HG03064 (cell line): Measurements from ENCODE around the gene HLF.
"Not testable (repeated sequence)": the region's sequence is repeated elsewhere in the genome, so short reads cannot be mapped to it uniquely, and the experiment has no call there.

Experiments
- ATAC-seq: cut with Tn5 transposase; IDR thresholded peaks from one replicate; pipeline ENCODE4 v1.9.1; 2021; ENCODE audit warnings: low read depth; ENCODE audit not compliant: unreplicated experiment

The HLF gene

DNA sequence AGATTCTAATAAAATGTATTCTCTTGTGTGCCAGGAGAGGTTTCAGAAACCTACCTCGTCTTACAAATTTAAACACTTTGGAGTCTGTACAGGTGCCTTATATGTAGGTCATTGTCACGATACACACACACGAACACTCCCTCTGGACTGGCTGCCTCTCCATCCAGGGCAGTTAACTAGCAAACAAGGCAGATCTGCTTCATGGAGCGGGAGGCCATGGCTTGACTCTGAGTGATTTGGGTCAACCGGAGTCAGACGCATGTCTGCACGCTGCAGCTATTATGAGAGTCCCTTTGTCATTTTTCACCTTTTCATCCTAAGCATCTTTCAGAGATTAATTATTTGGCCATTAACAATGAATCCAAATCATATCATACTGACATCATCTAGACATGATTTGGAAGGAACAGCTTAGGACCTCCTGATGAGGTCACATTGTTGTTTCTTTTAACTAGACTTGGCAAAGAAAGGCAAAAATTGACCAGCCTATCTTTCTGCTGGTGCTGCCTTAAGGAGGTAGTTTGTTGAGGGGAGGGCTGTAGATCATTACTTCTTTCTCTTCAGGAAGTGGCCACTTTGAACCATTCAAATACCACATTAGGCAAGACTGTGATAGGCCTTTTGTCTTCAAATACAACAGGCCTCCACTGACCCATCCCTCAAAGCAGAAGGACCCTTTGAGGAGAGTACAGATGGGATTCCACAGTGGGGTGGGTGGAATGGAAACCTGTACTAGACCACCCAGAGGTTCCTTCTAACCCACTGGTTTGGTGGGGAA lies 58.9 kb downstream of the HLF start:
- no peak for ATAC-seq

DNA sequence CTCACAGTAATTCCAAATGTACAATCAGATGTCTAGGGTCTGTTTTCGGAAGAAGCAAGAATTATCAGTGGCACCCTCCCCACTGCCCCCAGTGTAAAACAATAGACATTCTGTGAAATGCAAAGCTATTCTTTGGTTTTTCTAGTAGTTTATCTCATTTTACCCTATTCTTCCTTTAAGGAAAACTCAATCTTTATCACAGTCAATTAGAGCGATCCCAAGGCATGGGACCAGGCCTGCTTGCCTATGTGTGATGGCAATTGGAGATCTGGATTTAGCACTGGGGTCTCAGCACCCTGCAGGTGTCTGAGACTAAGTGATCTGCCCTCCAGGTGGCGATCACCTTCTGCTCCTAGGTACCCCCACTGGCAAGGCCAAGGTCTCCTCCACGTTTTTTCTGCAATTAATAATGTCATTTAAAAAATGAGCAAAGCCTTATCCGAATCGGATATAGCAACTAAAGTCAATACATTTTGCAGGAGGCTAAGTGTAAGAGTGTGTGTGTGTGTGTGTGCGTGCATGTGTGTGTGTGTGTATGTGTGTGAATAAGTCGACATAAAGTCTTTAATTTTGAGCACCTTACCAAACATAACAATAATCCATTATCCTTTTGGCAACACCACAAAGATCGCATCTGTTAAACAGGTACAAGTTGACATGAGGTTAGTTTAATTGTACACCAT lies 59.7 kb downstream of the HLF start:
- ATAC-seq: no peak

DNA sequence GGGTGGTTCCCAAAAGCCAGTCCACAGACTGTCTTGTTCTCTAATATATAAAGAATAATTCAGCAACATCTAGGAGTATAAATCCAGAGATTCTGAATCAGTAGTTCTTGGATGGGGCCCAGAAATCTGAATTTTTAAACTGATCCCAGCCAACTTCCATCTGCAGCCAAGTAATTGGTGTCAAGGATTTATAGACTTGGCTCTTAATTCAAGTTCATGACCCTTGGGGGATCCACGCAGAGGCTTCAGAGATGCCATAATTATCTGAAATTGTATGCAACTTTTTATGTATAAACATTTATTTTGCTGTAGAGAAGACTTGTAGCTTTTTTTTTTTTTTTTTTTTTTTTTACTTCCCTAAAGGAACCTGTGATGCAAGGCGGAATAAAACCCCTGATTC lies 60.6 kb downstream of the HLF start:
- ATAC-seq: no peak

- ATAC-seq: no peak
These were observed 61.3 kb downstream of the HLF start for GRCh38 chr17:55326030-55326429.

DNA sequence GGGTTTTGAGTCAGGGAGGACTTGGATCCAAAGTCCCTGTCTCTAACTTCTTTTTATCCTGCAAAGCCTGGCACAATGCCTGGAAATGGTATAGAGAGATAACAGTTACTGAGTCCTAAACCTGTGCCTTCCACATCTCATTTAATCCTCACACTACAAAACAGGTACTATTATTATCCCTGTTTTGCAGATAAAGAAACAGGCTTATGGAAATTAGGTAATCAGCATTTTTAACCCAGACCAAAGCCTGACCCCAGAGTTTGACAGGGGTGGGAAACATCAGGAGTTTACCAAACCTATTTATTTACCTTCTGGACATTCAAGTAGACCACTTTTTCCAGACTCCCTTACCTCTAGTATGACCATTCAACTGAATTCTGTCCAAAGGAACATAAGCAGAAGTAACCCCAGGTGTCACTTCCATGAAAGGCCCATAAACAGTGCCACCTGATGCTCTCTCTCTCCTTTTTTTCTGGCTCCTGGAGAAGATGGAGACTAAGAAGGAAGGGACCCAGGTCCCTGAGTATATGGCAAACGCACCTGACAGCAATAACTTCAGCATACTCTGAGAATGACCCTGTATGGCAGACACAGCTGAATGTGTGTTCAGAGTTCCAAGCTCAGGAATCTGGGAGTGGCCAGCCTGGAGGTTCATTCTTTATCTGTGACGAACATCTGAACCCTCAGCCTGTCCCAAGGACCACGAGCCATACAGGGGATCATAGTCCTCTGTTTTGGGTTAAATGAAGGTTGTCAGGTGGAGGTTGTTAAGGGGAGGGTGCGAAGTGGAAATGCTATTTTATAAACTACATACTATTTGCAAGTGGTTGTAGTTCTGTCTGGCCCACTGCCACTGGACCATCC lies 62.7 kb downstream of the HLF start:
- no peak for ATAC-seq

GRCh38 chr17:55328514-55328913 lies 63.8 kb downstream of the HLF start:
- not testable (repeated sequence) for ATAC-seq

GRCh38 chr17:55330344-55330933 lies 65.7 kb downstream of the HLF start:
- ATAC-seq: no peak

DNA sequence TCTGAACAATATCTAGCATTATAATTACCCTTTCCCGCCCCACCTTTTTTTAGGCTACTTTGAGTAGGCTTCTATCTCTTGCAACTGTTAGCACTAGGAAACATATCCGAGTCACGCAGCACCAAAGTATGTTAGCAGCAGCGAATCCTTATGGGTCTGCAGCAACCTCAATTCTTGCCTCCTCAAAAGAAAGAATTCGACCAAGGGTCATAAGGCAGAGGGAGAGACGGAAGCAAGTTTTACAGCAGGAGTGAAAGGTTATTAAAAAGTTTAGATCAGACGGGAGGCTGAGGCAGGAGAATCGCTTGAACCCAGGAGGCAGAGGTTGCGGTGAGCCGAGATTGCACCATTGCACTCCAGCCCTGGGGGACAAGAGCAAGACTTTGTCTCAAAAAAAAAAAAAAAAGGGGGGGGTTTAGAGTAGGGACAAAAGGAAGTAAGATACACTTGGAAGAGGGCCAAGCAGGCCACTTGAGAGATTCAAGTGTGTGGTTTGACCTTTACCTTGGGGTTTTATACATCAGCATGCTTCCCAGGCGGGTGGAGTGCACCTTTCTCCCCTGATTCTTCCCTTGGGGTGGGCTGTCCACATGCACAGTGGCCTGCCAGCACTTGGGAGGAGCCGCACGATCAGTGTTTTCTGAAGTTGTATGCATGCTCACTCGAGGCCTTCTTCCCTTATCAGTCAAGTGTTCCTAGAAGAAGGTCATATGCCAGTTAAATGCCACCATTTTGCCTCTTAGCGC lies 67.7 kb downstream of the HLF start:
- ATAC-seq: no peak

DNA sequence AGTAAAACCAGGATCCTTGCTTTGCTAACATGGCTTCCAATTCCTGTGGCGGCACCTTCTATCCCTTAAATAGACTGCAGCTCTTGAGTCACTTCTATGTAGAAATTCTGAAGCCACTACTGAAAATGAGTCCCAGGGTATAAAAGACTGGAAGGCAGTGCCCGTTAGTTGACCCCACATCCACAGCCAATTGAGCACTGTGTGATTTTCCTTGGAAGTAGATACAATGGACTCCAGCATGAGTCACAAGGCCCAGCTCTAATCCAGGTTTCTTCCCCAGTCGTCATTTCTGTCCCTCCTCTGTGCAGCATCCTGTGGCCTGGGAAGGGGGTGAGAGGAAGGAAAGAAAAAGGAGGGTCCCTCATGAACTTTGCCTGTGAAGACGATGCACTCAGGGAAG lies 69.5 kb downstream of the HLF start:
- ATAC-seq: no peak

DNA sequence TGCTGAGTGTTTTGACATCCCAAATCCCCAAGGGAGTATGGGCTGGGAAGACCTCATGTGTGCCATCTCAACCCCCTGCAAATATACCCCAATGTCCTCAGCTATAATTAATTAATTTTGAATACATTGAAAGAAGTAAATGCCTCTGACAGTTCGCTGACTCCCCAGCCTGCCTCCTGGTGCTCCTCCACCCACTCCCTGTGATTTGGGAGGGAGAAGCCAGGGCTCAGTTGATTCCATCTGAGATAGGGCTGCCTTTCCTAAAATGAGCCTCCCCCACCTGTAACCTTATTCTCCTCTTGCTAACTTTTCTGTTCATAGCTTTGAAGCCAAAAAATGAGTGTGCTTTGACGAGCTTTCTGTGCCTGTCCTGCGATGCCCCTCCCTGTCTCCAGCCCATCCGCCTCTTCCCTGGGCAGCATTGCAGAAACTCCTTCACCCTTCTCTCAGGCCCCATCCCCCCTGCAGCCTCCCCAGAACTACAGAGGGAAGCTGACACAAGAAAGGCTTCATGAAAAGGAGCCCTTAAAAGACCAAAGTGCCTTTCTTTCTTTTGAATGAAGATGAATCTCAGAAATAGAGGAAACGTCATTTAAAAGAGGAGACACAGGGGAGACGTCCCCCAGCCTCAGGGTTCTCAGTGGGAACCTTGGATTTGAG lies 70.3 kb downstream of the HLF start:
- ATAC-seq: no peak

DNA sequence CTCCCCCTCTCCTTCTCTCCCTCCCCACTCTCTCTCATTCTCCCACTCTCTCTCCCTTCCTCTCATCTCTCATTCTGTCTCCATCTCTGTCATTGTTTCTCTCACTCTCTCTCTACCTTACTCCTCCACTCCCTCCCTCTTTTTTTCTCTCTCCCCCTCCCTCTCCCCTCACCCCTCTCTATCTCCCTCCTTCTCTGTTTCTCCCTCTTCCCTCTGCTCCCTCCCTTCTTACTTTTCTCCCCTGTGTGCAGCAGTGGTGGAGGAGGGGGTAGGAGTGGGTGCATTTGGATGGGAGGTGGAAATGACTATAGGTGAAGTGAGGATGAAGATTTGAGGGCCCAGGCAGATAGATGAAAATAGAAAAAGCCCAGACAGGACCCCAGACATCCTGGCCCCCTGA lies 70.9 kb downstream of the HLF start:
- no peak for ATAC-seq

GRCh38 chr17:55336426-55336825 lies 71.7 kb downstream of the HLF start:
- no peak for ATAC-seq

DNA sequence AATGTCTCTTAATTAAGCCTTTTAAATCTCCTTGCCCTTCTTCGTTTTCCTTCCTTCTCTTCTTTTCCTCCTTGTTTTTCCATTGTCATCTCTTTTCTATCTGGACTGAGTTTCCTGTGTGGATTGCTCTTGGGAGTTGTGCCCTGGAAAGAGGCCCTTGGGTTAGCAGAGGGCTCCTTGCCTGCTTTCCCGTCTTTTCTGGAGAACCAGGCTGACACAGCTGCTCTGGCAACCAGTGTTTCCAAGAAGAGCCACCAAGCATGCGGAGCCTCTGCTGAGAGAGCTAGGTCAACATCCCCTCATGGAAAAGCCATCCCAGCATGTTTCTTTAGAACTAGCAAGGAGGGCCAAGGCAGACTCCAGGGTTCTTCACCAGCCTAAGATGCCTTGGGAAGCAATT lies 75.4 kb downstream of the HLF start:
- ATAC-seq: no peak

DNA sequence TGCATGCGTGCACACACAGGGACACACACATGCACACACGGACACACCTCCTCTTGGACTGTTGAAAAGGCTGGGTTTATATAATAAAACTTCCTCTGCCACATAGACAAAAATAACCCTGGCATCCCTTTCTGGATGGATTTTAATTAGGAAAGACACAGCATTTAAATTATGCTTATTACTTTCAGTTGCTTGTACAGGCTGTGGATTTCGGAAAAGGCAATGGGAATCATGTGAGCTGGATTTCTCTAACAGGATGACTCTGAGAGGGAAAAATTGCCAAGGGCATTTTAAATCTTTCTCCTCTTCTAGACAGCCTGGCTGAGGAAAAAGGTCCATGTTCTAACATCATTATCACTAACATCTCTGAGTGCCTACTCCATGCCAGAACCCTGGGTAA lies 75.9 kb downstream of the HLF start:
- no peak for ATAC-seq

GRCh38 chr17:55341432-55341831 lies 76.7 kb downstream of the HLF start:
- ATAC-seq: no peak

DNA sequence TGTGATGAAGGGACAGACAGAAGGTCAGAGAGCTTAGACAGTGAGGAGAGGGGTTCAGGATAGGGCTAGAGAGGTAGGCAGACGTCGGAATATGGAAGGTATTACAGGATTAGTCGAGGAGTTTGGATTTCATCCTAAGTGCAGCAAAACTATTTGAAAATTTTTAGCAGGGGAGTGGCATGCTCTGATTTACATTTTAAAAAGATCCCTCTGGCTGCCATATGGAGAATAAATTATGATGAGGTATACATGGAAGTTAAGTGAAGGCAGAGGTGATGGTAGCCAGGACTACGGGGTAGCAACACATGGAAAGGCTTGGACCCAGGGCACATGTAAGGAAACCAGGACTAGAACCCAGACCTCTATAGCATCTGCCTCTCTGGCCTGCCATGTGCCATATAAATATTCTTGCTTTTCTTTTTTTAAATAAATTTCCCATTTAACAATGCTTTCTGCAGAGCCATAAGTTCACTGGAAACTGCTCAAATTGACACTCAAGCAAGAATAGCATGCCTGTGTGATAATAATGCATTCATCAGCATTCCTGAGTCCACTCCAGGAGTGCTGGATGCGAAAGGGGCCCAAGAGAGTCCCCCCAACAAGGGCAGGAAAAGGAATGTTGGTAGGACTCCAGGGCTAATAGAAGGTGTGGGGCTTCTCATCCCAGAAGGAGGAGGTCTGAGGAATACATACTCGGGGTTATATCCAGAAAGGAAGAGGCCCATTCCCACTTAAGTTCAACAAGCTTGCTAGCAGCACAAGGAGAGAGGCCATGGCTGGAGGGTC lies 78.2 kb downstream of the HLF start:
- no peak for ATAC-seq

- ATAC-seq: no peak
These were observed 79.2 kb downstream of the HLF start for GRCh38 chr17:55343900-55344513.

GRCh38 chr17:55344514-55344997 lies 79.8 kb downstream of the HLF start:
- ATAC-seq: no peak
